G401 (cell line): ENCODE data around the gene CELSR1. TPM values are rescaled to one million over a fixed set of nuclear protein-coding genes. Genes with fewer than 3 reads are reported as not detected.

Experiments
- DNase-seq: peaks from one replicate; pipeline ENCODE4 v3.0.0-alpha.2; 2015; ENCODE audit warnings: low spot score
- in situ Hi-C: cut with HindIII; loops from 2 replicates; pipeline ENCODE4 v1.10.0; 2016; ENCODE audit warnings: low sequenced_read_pairs, mixed read lengths
- total RNA-seq: library from RNA; depleted of rRNA; stranded (reverse); fragments of >200 nt; shearing (Covaris generic); gene quantifications from 2 replicates; pipeline ENCODE4 v1.2.3, GENCODE V29; 2014

CELSR1 gene
- total RNA-seq, 1 experiment from 2014 or later, result 10.1 TPM

- DNase-seq, result no peak
- in situ Hi-C loops, result no loop called here
These were observed 182.5 kb downstream of the CELSR1 start for GRCh38 chr22:46354993-46355305.

GRCh38 chr22:46354176-46354992 is 183.0 kb downstream of the CELSR1 start:
- in situ Hi-C loops, result no loop called here
- DNase-seq, result no peak

GRCh38 chr22:46353483-46354105 is 183.8 kb downstream of the CELSR1 start:
- in situ Hi-C loops, result no loop called here
- DNase-seq, result no peak

- DNase-seq, result peak; percentile 90
- in situ Hi-C loops, result no loop called here
These were observed 184.6 kb downstream of the CELSR1 start for GRCh38 chr22:46352691-46353386.

- DNase-seq, result no peak
- in situ Hi-C loops, result no loop called here
These were observed 185.1 kb downstream of the CELSR1 start for GRCh38 chr22:46352276-46352675.

GRCh38 chr22:46351767-46352166 is 185.7 kb downstream of the CELSR1 start:
- in situ Hi-C loops, result no loop called here
- DNase-seq, result no peak

- in situ Hi-C loops, result no loop called here
- no peak for DNase-seq
These were observed 186.2 kb downstream of the CELSR1 start for GRCh38 chr22:46351131-46351735.

- in situ Hi-C loops, result no loop called here
- DNase-seq, result no peak
These were observed 186.8 kb downstream of the CELSR1 start for GRCh38 chr22:46350646-46351045.

- DNase-seq, result no peak
- in situ Hi-C loops, result no loop called here
These were observed 187.3 kb downstream of the CELSR1 start for GRCh38 chr22:46350121-46350520.

GRCh38 chr22:46349681-46350080 is 187.7 kb downstream of the CELSR1 start:
- no peak for DNase-seq
- in situ Hi-C loops, result no loop called here

GRCh38 chr22:46349238-46349637 is 188.2 kb downstream of the CELSR1 start:
- DNase-seq, result no peak
- in situ Hi-C loops, result no loop called here

GRCh38 chr22:46348099-46348695 is 189.2 kb downstream of the CELSR1 start:
- in situ Hi-C loops, result no loop called here

GRCh38 chr22:46347646-46348045 is 189.8 kb downstream of the CELSR1 start:
- in situ Hi-C loops, result no loop called here

More at GRCh38 chr22:46348099-46348695, 189.2 kb downstream of the CELSR1 start:
- peak; percentile 21 for DNase-seq

GRCh38 chr22:46346680-46347405 is 190.6 kb downstream of the CELSR1 start:
- no peak for DNase-seq
- in situ Hi-C loops, result no loop called here

More at GRCh38 chr22:46347646-46348045, 189.8 kb downstream of the CELSR1 start:
- DNase-seq, result no peak

GRCh38 chr22:46340676-46341075 is 196.7 kb downstream of the CELSR1 start:
- DNase-seq, result no peak
- in situ Hi-C loops, result no loop called here

GRCh38 chr22:46339956-46340355 is 197.5 kb downstream of the CELSR1 start:
- no peak for DNase-seq
- in situ Hi-C loops, result loop anchor here (10.0 kb wide), 1 partner anchor 75 kb away; no protein-coding TSS in a partner anchor

- in situ Hi-C loops, result loop anchor here (10.0 kb wide), 1 partner anchor 76 kb away; no protein-coding TSS in a partner anchor
- no peak for DNase-seq
These were observed 198.8 kb downstream of the CELSR1 start for GRCh38 chr22:46338636-46339035.

GRCh38 chr22:46337870-46338269 is 199.6 kb downstream of the CELSR1 start:
- no peak for DNase-seq
- in situ Hi-C loops, result loop anchor here (10.0 kb wide), 1 partner anchor 77 kb away; no protein-coding TSS in a partner anchor
